HCT116 (cell line): Measurements from ENCODE around the gene CCK. TPM values are rescaled to one million over a fixed set of nuclear protein-coding genes. Genes with fewer than 3 reads are reported as not detected.

ENCODE experiments used
- ATAC-seq: fragments of 200-7000 bp; cut with Tn5 transposase; 2 replicates; pipeline ENCODE4 v1.9.1; 2020; ENCODE audit warnings: mild to moderate bottlenecking, moderate library complexity
- BruUV-seq: library from RNA; stranded (reverse); fragments of 400-500 nt; replicated peaks from 2 replicates; lab custom pipeline; 2021; lab: Mats Ljungman, UMichigan
- CTCF ChIA-PET: fragments of 300-600 bp; sonication (Branson Sonifier 250); formaldehyde crosslinking; loops from one replicate; lab custom pipeline; 2021; ENCODE audit warnings: antibody characterized with exemption; lab: Charles Lee
- POLR2A ChIA-PET: fragments of 300-600, 350-600 bp; sonication (Branson Sonifier 250); formaldehyde crosslinking; loops from one replicate; lab custom pipeline; 2021; ENCODE audit warnings: antibody characterized with exemption; lab: Charles Lee
- RAD21 ChIA-PET, 2 experiments: fragments of 300-600 bp; sonication (Branson Sonifier 250); formaldehyde crosslinking; loops; one replicate each; lab custom pipeline; 2023; ENCODE audit warnings: low total read pairs in 2 of 2; ENCODE audit not compliant: uncharacterized antibody in 2 of 2, unreplicated experiment in 2 of 2, low non-redundant PET in 1 of 2; lab: Charles Lee
- DNase-seq: peaks from one replicate; pipeline ENCODE4 v3.0.0-alpha.2; 2010; ENCODE audit warnings: low read depth, low spot score
- H2AFZ ChIP-seq: fragments of 200-600 bp; shearing (Covaris generic), sonication (generic); 2 replicates; pipeline ENCODE4 v1.6.1; 2017; ENCODE audit warnings: low read depth, mixed run types, mixed read lengths, antibody characterized with exemption, low read length; ENCODE audit not compliant: poor library complexity, severe bottlenecking
- H3K27ac ChIP-seq: 2 replicates; pipeline ENCODE4 v1.5.1; 2012; ENCODE audit warnings: low read depth, low read length
- H3K27me3 ChIP-seq: fragments of 200-600 bp; sonication (generic); 2 replicates; pipeline ENCODE4 v1.6.1; 2016; ENCODE audit warnings: mixed run types, low read length, mixed read lengths; ENCODE audit not compliant: insufficient read depth
- H3K36me3 ChIP-seq, 2 experiments: fragments of 200-500 bp in 1 of 2; fragments of 200-600 bp in 1 of 2; sonication (Bioruptor generic) in 1 of 2; sonication (generic) in 1 of 2; 2 replicates each; pipeline versions ENCODE4 v1.5.1 to v1.6.1; 2014 to 2016; ENCODE audit warnings: low read length in 2 of 2, inconsistent platforms in 1 of 2, mixed read lengths in 1 of 2, mixed run types in 1 of 2; ENCODE audit not compliant: insufficient read depth in 2 of 2, control insufficient read depth in 1 of 2
- H3K4me1 ChIP-seq, 2 experiments: fragments of 200-600 bp in 1 of 2; sonication (generic) in 1 of 2; 2 replicates each; pipeline versions ENCODE4 v1.5.1 to v1.6.1; 2012 to 2017; ENCODE audit warnings: low read length in 2 of 2, inconsistent platforms in 1 of 2, mild to moderate bottlenecking in 1 of 2, mixed read lengths in 1 of 2, mixed run types in 1 of 2, moderate library complexity in 1 of 2; ENCODE audit not compliant: insufficient read depth in 2 of 2, control insufficient read depth in 1 of 2
- H3K4me2 ChIP-seq: fragments of 200-600 bp; sonication (generic); 2 replicates; pipeline ENCODE4 v1.6.1; 2017; ENCODE audit warnings: mixed run types, low read length, mixed read lengths
- H3K4me3 ChIP-seq, 2 experiments: fragments of 200-600 bp in 1 of 2; sonication (generic) in 1 of 2; replicated peaks in 1 of 2; 2 replicates each; pipeline ENCODE4 v1.5.1; 2011 to 2016; ENCODE audit warnings: low read length in 2 of 2, control low read depth in 1 of 2, low read depth in 1 of 2, mild to moderate bottlenecking in 1 of 2, mixed read lengths in 1 of 2, mixed run types in 1 of 2
- H3K79me2 ChIP-seq: fragments of 200-600 bp; sonication (generic); 2 replicates; pipeline ENCODE4 v1.6.1; 2017; ENCODE audit warnings: mild to moderate bottlenecking, mixed run types, low read length, moderate library complexity, mixed read lengths; ENCODE audit not compliant: insufficient read depth
- H3K9ac ChIP-seq: fragments of 200-600 bp; sonication (generic); 2 replicates; pipeline ENCODE4 v1.6.1; 2016; ENCODE audit warnings: low read length, mixed read lengths
- H3K9me2 ChIP-seq: fragments of 200-600 bp; sonication (generic), shearing (Covaris generic); 2 replicates; pipeline ENCODE4 v1.6.1; 2017; ENCODE audit warnings: mixed run types, mild to moderate bottlenecking, moderate library complexity; ENCODE audit not compliant: insufficient read depth
- H3K9me3 ChIP-seq, 2 experiments: fragments of 200-500 bp in 1 of 2; fragments of 200-600 bp in 1 of 2; sonication (Bioruptor generic) in 1 of 2; sonication (generic) in 1 of 2; 2 replicates each; pipeline ENCODE4 v1.6.1; 2014 to 2017; ENCODE audit warnings: low read length in 2 of 2, mixed read lengths in 2 of 2, inconsistent platforms in 1 of 2, low read depth in 1 of 2, mild to moderate bottlenecking in 1 of 2, mixed run types in 1 of 2, moderate library complexity in 1 of 2; ENCODE audit not compliant: control insufficient read depth in 1 of 2, insufficient read depth in 1 of 2
- H4K20me1 ChIP-seq: fragments of 200-600 bp; sonication (generic), shearing (Covaris generic); 2 replicates; pipeline ENCODE4 v1.6.1; 2017; ENCODE audit warnings: mixed run types, mild to moderate bottlenecking, moderate library complexity; ENCODE audit not compliant: insufficient read depth
- ATF3 ChIP-seq: IDR thresholded peaks from 2 replicates; pipeline ENCODE4 v1.6.1; 2012
- CBX3 ChIP-seq: IDR thresholded peaks from 2 replicates; pipeline ENCODE4 v1.6.1; 2012; ENCODE audit warnings: low read depth
- CEBPB ChIP-seq: IDR thresholded peaks from 2 replicates; pipeline ENCODE4 v1.6.1; 2012; ENCODE audit warnings: low read depth
- EGR1 ChIP-seq: IDR thresholded peaks from 2 replicates; pipeline ENCODE4 v1.6.1; 2012; ENCODE audit warnings: low read depth
- EZH2 ChIP-seq: fragments of 200-600 bp; sonication (generic); IDR thresholded peaks from 2 replicates; pipeline ENCODE4 v1.6.1; 2017; ENCODE audit warnings: antibody characterized with exemption, mixed run types
- FOSL1 ChIP-seq: IDR thresholded peaks from 2 replicates; pipeline ENCODE4 v1.6.1; 2012; ENCODE audit warnings: low read depth
- JUND ChIP-seq: IDR thresholded peaks from 2 replicates; pipeline ENCODE4 v1.6.1; 2012
- SIN3A ChIP-seq: IDR thresholded peaks from 2 replicates; pipeline ENCODE4 v1.6.1; 2012; ENCODE audit warnings: low read depth
- SP1 ChIP-seq: IDR thresholded peaks from 2 replicates; pipeline ENCODE4 v1.6.1; 2012; ENCODE audit warnings: low read depth
- SRF ChIP-seq: IDR thresholded peaks from 2 replicates; pipeline ENCODE4 v1.6.1; 2012; ENCODE audit warnings: low read depth
- YY1 ChIP-seq: IDR thresholded peaks from 2 replicates; pipeline ENCODE4 v1.6.1; 2011; ENCODE audit warnings: low read length, low read depth, moderate library complexity, mild to moderate bottlenecking; ENCODE audit not compliant: insufficient replicate concordance; ENCODE audit errors: extremely low read depth
- intact Hi-C: fragments of 100-400 bp; cut with micrococcal nuclease; formaldehyde crosslinking; loops from 2 replicates; pipeline ENCODE4 v1.10.0; 2022
- total RNA-seq: library from RNA; stranded (reverse); gene quantifications from one replicate; pipeline ENCODE4 v1.2.1, GENCODE V29; 2021; ENCODE audit not compliant: unreplicated experiment

Gene CCK
- total RNA-seq, 1 experiment from 2014 or later = 0.32 TPM

- ATAC-seq = no peak
These were observed 35.6 kb upstream of the CCK start for GRCh38 chr3:42301446-42302175.

GRCh38 chr3:42300778-42301177, 34.8 kb upstream of the CCK start:
- RAD21 ChIA-PET = no interaction called here
- CTCF ChIA-PET = no interaction called here
- no peak for DNase-seq
- H3K4me3 ChIP-seq = no peak overlapping the region
- H4K20me1 ChIP-seq = no peaks in the 10 kb centered on the region
- H3K9me3 ChIP-seq = no peaks in the 10 kb centered on the region
- no peak overlapping the region for H3K27ac ChIP-seq
- BruUV-seq = no TSS peak
- H3K27me3 ChIP-seq = peaks cover 6% of the 10 kb centered on the region; the same call in 1 of the 2 replicates
- no peaks in the 10 kb centered on the region for H3K4me1 ChIP-seq
- no peak for ATAC-seq
- H3K9ac ChIP-seq = no peak overlapping the region
- H3K9me2 ChIP-seq = no peaks in the 10 kb centered on the region
- POLR2A ChIA-PET = no interaction called here
- H3K79me2 ChIP-seq = no peaks in the 10 kb centered on the region
- H2AFZ ChIP-seq = no peak overlapping the region
- intact Hi-C loops = no loop called here
- H3K4me2 ChIP-seq = no peak overlapping the region
- no peaks in the 10 kb centered on the region for H3K36me3 ChIP-seq
- TF ChIP-seq SIN3A = no peak
- no peak for TF ChIP-seq EZH2
- TF ChIP-seq CBX3 = no peak
- no peak for TF ChIP-seq SRF
- TF ChIP-seq YY1 = no peak
- TF ChIP-seq ATF3 = no peak
- TF ChIP-seq CEBPB = no peak
- no peak for TF ChIP-seq EGR1
- TF ChIP-seq JUND = no peak
- TF ChIP-seq, all 23 proteins: peak for 0

More at GRCh38 chr3:42301446-42302175, 35.6 kb upstream of the CCK start:
- RAD21 ChIA-PET = no interaction called here
- no peak overlapping the region for H3K9ac ChIP-seq
- H3K9me3 ChIP-seq = no peaks in the 10 kb centered on the region
- H4K20me1 ChIP-seq = no peaks in the 10 kb centered on the region
- intact Hi-C loops = no loop called here
- no peaks in the 10 kb centered on the region for H3K79me2 ChIP-seq
- no peak overlapping the region for H3K4me2 ChIP-seq
- H3K9me2 ChIP-seq = no peaks in the 10 kb centered on the region
- H3K27ac ChIP-seq = no peak overlapping the region
- no peaks in the 10 kb centered on the region for H3K36me3 ChIP-seq
- H3K4me3 ChIP-seq = no peak overlapping the region
- TF ChIP-seq SIN3A (no peak), SP1 (no peak), FOSL1 (no peak)
- TF ChIP-seq, all 23 proteins: peak for 0
- no peak overlapping the region for H2AFZ ChIP-seq
- peaks cover 6% of the 10 kb centered on the region; the same call in 1 of the 2 replicates for H3K27me3 ChIP-seq
- DNase-seq = no peak
- ChIA-PET POLR2A (no interaction called here), CTCF (no interaction called here)
- H3K4me1 ChIP-seq = no peaks in the 10 kb centered on the region
- no TSS peak for BruUV-seq
